ENCODE measurements around the gene NPHP4. TPM values are rescaled to one million over a fixed set of nuclear protein-coding genes. Genes with fewer than 3 reads are reported as not detected.

Gene NPHP4
- total RNA-seq, 1 donor from 2014 or later = 3.2 TPM

- FAIRE-seq (no peak), DNase-seq (ENCODE audit: low read depth) (no peak)
- Histone ChIP-seq H3K27me3 (ENCODE audit: control insufficient read depth, insufficient read depth, low read length) (no peaks in the 10 kb centered on the region), H3K36me3 (ENCODE audit: control insufficient read depth, insufficient read depth, low read length) (no peaks in the 10 kb centered on the region), H3K4me3 (ENCODE audit: low read depth, low read length) (no peak overlapping the region)
- no peak for TF ChIP-seq CTCF (IDR thresholded peaks at IDR 0.05; ENCODE audit: insufficient read depth, low read length, severe bottlenecking)
Measured at GRCh38 chr1:5835179-5835562, 157.1 kb downstream of the NPHP4 start.

- no peak for FAIRE-seq
- Histone ChIP-seq H3K36me3 (ENCODE audit: control insufficient read depth, insufficient read depth, low read length) (no peaks in the 10 kb centered on the region), H3K4me3 (ENCODE audit: low read depth, low read length) (no peak overlapping the region), H3K27me3 (ENCODE audit: control insufficient read depth, insufficient read depth, low read length) (no peaks in the 10 kb centered on the region)
- TF ChIP-seq CTCF (IDR thresholded peaks at IDR 0.05; ENCODE audit: insufficient read depth, low read length, severe bottlenecking) = no peak
- no peak for DNase-seq (ENCODE audit: low read depth)
Measured at GRCh38 chr1:5834477-5835178, 157.6 kb downstream of the NPHP4 start.

GRCh38 chr1:5833911-5834310 is 158.3 kb downstream of the NPHP4 start:
- no peaks in the 10 kb centered on the region for H3K36me3 ChIP-seq (ENCODE audit: control insufficient read depth, insufficient read depth, low read length)
- DNase-seq (ENCODE audit: low read depth) (no peak), FAIRE-seq (no peak)
- H3K4me3 ChIP-seq (ENCODE audit: low read depth, low read length) = no peak overlapping the region
- no peak for TF ChIP-seq CTCF (IDR thresholded peaks at IDR 0.05; ENCODE audit: insufficient read depth, low read length, severe bottlenecking)
- H3K27me3 ChIP-seq (ENCODE audit: control insufficient read depth, insufficient read depth, low read length) = no peaks in the 10 kb centered on the region

GRCh38 chr1:5832916-5833895 is 159.0 kb downstream of the NPHP4 start:
- Histone ChIP-seq H3K27me3 (ENCODE audit: control insufficient read depth, insufficient read depth, low read length) (no peaks in the 10 kb centered on the region), H3K4me3 (ENCODE audit: low read depth, low read length) (no peak overlapping the region), H3K36me3 (ENCODE audit: control insufficient read depth, insufficient read depth, low read length) (no peaks in the 10 kb centered on the region)
- no peak for DNase-seq (ENCODE audit: low read depth)
- no peak for FAIRE-seq
- TF ChIP-seq CTCF (IDR thresholded peaks at IDR 0.05; ENCODE audit: insufficient read depth, low read length, severe bottlenecking) = no peak

DNA sequence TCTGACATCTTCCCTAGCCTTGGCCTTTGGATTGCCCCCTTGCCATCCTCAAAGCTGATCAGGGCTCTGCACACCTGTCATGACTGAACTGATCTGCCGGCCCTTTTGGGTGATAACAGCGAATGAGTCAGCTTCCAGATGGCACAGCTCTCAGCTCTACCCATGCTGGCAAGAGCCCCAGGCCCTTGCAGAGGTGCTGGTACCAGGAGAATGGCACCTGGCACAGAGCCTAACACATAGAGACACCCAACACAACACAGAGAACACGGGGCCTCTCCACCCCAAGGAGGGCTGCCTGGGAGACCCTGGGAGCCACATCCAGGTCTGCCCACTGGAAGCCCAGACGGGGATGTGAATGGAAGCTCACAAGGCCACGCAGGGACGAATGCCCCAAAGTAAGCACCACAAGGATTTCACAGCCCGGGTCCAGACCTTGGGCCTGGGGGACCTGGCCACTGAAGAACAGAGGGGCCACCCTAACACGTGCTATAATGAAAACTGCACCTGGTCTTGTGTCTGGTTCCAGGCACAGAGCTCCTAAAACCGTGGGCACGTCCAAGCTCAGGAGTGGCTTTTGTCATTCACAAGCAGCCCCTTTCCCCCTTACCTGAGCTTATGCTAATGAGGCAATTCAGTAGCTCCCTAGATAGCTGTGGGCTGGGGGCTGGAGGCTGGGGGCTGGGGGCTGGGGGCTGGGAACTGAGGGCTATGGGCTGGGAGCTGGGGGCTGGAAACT is 160.5 kb downstream of the NPHP4 start:
- no peaks in the 10 kb centered on the region for H3K27me3 ChIP-seq (ENCODE audit: control insufficient read depth, insufficient read depth, low read length)
- no peaks in the 10 kb centered on the region for H3K36me3 ChIP-seq (ENCODE audit: control insufficient read depth, insufficient read depth, low read length)
- no peak for FAIRE-seq

More for the DNA sequence above, 160.5 kb downstream of the NPHP4 start:
- no peak overlapping the region for H3K4me3 ChIP-seq (ENCODE audit: low read depth, low read length)
- no peak for DNase-seq (ENCODE audit: low read depth)
- no peak for TF ChIP-seq CTCF (IDR thresholded peaks at IDR 0.05; ENCODE audit: insufficient read depth, low read length, severe bottlenecking)
